ENCODE results near the gene PDCL2. TPM values are rescaled to one million over a fixed set of nuclear protein-coding genes. Genes with fewer than 3 reads are reported as not detected.
A peak's percentile ranks its signal among the peaks of the same experiment; 100 is the strongest.

The PDCL2 gene
- total and polyA plus RNA-seq, 2 of the 13 experiments (the other 11 are each of a cell fraction or from before 2014, with no cell fraction given) = not detected

GRCh38 chr4:55545641-55546505 lies 46.2 kb downstream of the PDCL2 start (continued):
- TF ChIP-seq NR0B2 (CRISPR knock-in tag; IDR thresholded peaks at IDR 0.05) (no peak), ZNF883 (CRISPR knock-in tag; IDR thresholded peaks at IDR 0.05; ENCODE audit: not compliant biosample characterization) (peak; percentile 24), JUND (CRISPR knock-in tag; IDR thresholded peaks at IDR 0.05) (no peak), TGIF2 (CRISPR knock-in tag; IDR thresholded peaks at IDR 0.05) (peak; percentile 67; the same call in 1 of the 2 replicates), U2AF2 (IDR thresholded peaks at IDR 0.05; ENCODE audit: low read depth, low read length) (no peak), PHB2 (IDR thresholded peaks at IDR 0.05; ENCODE audit: partially characterized antibody) (no peak), HES4 (CRISPR knock-in tag; IDR thresholded peaks at IDR 0.05; ENCODE audit: borderline replicate concordance) (no peak), ZNF17 (CRISPR knock-in tag; IDR thresholded peaks at IDR 0.05) (no peak), NR1H2 (CRISPR knock-in tag; IDR thresholded peaks at IDR 0.05; ENCODE audit: borderline replicate concordance, low read depth) (no peak), KDM5A (IDR thresholded peaks at IDR 0.05; ENCODE audit: borderline replicate concordance, low read length) (peak; percentile 50; the same call in 1 of the 2 replicates), DNMT1 (CRISPR knock-in tag; IDR thresholded peaks at IDR 0.05) (no peak), ZNF343 (CRISPR knock-in tag; IDR thresholded peaks at IDR 0.05) (peak; percentile 60; the same call in 1 of the 2 replicates), RERE (CRISPR knock-in tag; IDR thresholded peaks at IDR 0.05; ENCODE audit: low read depth) (no peak), MATR3 (CRISPR knock-in tag; IDR thresholded peaks at IDR 0.05) (no peak), POGZ (CRISPR knock-in tag; IDR thresholded peaks at IDR 0.05) (peak; percentile 56; the same call in 1 of the 2 replicates), ZNF367 (CRISPR knock-in tag; IDR thresholded peaks at IDR 0.05; ENCODE audit: borderline replicate concordance) (no peak), ZNF75D (CRISPR knock-in tag; IDR thresholded peaks at IDR 0.05; ENCODE audit: borderline replicate concordance) (no peak), CAMTA2 (CRISPR knock-in tag; IDR thresholded peaks at IDR 0.05; ENCODE audit: borderline replicate concordance) (no peak), ZNF329 (CRISPR knock-in tag; IDR thresholded peaks at IDR 0.05; ENCODE audit: low read depth) (peak; percentile 58; the same call in 1 of the 2 replicates)
- TF ChIP-seq, protein P1, sequence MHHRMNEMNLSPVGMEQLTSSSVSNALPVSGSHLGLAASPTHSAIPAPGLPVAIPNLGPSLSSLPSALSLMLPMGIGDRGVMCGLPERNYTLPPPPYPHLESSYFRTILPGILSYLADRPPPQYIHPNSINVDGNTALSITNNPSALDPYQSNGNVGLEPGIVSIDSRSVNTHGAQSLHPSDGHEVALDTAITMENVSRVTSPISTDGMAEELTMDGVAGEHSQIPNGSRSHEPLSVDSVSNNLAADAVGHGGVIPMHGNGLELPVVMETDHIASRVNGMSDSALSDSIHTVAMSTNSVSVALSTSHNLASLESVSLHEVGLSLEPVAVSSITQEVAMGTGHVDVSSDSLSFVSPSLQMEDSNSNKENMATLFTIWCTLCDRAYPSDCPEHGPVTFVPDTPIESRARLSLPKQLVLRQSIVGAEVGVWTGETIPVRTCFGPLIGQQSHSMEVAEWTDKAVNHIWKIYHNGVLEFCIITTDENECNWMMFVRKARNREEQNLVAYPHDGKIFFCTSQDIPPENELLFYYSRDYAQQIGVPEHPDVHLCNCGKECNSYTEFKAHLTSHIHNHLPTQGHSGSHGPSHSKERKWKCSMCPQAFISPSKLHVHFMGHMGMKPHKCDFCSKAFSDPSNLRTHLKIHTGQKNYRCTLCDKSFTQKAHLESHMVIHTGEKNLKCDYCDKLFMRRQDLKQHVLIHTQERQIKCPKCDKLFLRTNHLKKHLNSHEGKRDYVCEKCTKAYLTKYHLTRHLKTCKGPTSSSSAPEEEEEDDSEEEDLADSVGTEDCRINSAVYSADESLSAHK (CRISPR knock-in tag; IDR thresholded peaks at IDR 0.05; ENCODE audit: borderline replicate concordance) = no peak
